Measurements from ENCODE around the gene PPM1G.
"Not testable (repeated sequence)": the region's sequence is repeated elsewhere in the genome, so short reads cannot be mapped to it uniquely, and the experiment has no call there.

The PPM1G gene

DNA sequence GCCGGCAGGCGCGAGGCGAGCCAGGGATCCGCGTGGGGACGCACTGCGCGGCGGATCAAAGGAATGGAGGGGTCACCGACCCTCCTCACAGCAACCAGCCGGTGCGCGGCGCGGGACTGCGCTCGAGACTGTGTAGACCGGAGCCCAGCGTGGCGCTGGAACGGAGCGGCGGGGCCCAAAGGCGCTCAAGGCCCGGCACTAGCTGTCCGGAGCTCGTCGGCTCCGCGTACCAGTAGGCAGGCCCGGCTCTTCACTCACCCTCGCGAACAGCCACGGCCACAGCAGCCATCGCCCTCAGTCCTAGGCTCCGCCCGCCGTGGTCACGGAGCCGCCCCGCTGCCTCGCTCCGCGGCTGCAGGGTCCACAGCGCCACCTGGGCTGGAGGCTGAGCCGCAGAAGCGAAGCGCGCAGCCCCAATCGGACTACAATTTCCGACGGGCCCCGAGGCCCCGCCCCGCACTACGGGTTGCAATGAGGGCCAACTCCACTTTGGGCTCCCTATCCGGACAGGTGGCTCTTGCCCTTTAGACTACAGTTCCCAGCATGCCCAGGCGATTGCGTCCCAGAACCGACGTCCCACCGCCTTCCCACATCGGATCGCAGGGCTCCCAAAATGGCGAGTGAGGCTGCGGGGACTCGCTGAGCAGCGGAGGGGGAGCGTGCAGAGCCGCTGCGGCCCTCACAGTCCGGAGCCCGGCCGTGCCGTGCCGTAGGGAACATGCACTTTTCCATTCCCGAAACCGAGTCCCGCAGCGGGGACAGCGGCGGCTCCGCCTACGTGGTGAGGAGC lies 39.2 kb downstream of the PPM1G start, which contains the start of the genes EIF2B4 and SNX17:
Gene EIF2B4 (minus strand): TSS at position 313 of the 790 bp plus-strand sequence. CDS start 24 bp downstream, at position 289.
Gene SNX17 (plus strand): TSS at position 591 of the 790 bp plus-strand sequence. CDS start 128 bp downstream, at position 719.
- TF ChIP-seq TAF1 (IDR thresholded peaks at IDR 0.05; ENCODE audit: borderline replicate concordance, low read depth, low read length) (peak; percentile 92), POLR2AphosphoS5 (IDR thresholded peaks at IDR 0.05; ENCODE audit: low read depth, low read length) (peak; percentile 85), POLR2A (IDR thresholded peaks at IDR 0.05; ENCODE audit: low read depth, low read length) (peak; percentile 89)
- FAIRE-seq (peak; percentile 96), DNase-seq (ENCODE audit: insufficient read length) (peak; percentile 93)

DNA sequence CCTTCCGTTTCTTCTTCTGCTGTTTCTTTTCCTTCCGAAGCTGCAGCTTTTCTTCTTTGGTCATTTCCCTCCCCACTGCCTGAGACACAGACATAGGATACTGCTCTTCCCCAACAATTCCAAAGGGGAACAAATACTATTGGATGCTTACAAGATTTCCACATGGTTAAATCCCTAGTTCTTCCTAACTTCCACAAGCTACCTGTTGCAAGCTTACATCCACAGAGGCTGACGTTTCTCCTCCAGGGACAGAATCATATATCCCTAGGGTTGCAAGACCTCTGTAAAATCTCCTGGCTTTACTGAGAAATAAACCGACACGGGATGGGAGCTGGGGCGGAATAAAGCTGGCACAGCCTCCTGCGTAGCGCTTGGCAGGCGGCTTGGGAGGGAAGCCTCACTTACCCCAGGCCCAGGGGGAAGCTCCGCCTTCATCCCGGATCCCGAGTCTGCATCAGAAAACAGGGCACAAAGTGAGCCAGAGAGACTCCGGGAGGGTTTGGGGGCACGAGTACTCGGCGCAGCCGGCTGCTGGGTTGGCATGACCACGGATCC lies 39.8 kb downstream of the PPM1G start:
- no peak for DNase-seq (ENCODE audit: insufficient read length)
- no peak for TF ChIP-seq POLR2A (IDR thresholded peaks at IDR 0.05; ENCODE audit: low read depth, low read length)
- no peak for TF ChIP-seq TAF1 (IDR thresholded peaks at IDR 0.05; ENCODE audit: borderline replicate concordance, low read depth, low read length)
- no peak for TF ChIP-seq POLR2AphosphoS5 (IDR thresholded peaks at IDR 0.05; ENCODE audit: low read depth, low read length)
- peak; percentile 14 for FAIRE-seq

DNA sequence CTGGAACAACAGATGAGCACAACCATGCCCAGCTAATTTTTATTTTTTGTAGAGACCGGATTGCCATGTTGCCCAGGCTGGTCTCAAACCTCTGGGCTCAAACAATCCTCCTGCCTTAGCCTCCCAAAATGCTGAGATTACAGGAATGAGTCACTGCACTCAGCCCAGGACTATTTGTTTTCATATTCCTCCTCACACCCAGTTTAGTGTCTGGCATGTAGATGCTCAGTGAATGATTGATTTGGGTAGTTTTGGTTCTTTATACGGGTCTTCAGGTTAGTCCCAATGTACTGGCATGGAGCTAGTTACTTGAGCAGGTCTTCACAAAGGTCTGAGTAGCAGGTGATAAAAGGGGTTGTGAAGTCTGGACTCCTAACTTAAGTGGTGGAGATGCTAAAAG lies 45.5 kb downstream of the PPM1G start:
- FAIRE-seq: no peak
- TF ChIP-seq POLR2A (IDR thresholded peaks at IDR 0.05; ENCODE audit: low read depth, low read length) (no peak), TAF1 (IDR thresholded peaks at IDR 0.05; ENCODE audit: borderline replicate concordance, low read depth, low read length) (no peak), POLR2AphosphoS5 (IDR thresholded peaks at IDR 0.05; ENCODE audit: low read depth, low read length) (no peak)

DNA sequence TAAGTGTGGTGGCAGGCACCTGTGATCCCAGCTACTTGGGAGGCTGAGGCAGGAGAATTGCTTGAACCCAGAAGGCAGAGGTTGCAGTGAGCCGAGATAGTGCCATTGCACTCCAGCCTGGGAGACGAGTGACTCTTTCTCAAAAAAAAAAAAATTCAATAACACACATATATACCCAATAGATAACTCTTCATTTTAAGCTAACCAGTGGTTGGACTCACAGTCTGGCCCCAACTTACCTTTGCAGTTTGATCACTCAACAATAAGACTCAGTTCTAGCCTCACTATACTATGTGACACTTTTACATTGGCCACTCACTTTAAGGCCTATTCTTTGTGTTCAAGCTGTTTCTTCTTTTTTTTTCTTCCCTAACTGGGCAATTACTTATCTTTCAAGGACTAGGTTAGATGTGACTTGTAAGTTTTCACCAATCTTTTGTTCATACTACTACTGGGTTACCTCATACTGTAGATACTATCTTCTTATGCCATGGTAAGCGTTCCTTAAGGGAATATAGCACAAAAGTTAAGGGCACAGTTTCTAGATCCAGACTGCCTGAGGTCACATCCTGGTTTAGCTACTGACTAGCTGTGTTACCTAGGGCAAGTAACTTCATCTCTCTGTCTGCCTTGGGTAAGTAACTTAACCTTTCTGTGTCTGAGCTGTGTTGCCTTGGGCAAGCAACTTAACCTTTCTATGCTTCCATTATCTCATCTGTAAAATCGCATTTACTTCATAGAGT lies 46.5 kb downstream of the PPM1G start:
- FAIRE-seq: no peak
- TF ChIP-seq POLR2AphosphoS5 (IDR thresholded peaks at IDR 0.05; ENCODE audit: low read depth, low read length): no peak
- TF ChIP-seq TAF1 (IDR thresholded peaks at IDR 0.05; ENCODE audit: borderline replicate concordance, low read depth, low read length): no peak
- no peak for TF ChIP-seq POLR2A (IDR thresholded peaks at IDR 0.05; ENCODE audit: low read depth, low read length)

More for the DNA sequence above, 45.5 kb downstream of the PPM1G start:
- no peak for DNase-seq (ENCODE audit: insufficient read length)

DNA sequence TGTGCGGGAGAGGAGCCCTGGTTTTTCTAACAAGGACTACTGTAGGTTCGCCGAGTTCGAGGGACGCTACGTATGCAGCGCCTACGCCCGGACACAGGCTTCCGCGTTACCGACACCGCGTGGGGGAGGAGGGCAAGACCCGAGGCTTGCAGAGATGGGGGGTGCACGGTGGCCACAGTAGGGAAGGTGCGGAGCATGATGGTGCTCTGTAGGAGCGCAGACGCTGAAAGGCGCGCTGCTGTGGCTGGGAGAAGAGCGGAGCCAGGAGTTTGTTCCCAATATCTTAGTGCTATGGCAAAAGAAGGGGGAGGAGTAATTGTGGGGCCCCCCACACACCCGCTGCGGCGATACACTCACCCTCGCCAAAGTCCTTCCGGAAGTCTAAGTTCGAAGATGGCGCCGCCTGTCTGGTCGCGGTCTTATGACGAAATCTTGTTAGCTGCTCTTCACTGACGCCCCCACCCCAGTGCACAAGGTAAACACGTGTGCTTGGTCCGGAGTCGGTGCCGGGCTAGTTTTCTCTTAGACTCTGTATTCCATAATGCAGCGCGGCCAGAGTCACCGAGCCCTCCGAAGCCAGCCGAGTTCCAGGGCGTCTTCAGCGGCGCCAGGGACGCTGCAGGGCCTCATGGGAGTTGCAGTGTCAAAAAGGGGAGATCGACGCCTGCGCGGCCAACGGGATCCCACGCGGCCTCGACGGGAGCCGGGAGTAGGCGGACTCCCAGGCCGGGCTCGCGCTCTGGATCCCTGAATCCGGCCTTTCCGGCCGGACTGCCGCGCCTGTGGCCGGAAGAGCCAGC lies 52.8 kb downstream of the PPM1G start, which contains the start of gene GTF3C2:
Gene GTF3C2 (minus strand): TSS at position 383 of the 800 bp plus-strand sequence. CDS start 13,210 bp downstream, outside the sequence.
- DNase-seq (ENCODE audit: insufficient read length) (peak; percentile 77), FAIRE-seq (peak; percentile 88)
- TF ChIP-seq POLR2AphosphoS5 (IDR thresholded peaks at IDR 0.05; ENCODE audit: low read depth, low read length): peak; percentile 85
- TF ChIP-seq TAF1 (IDR thresholded peaks at IDR 0.05; ENCODE audit: borderline replicate concordance, low read depth, low read length): peak; percentile 30; the same call in 1 of the 2 replicates
- TF ChIP-seq POLR2A (IDR thresholded peaks at IDR 0.05; ENCODE audit: low read depth, low read length): peak; percentile 70

More for the DNA sequence above, 46.5 kb downstream of the PPM1G start:
- DNase-seq (ENCODE audit: insufficient read length): no peak

DNA sequence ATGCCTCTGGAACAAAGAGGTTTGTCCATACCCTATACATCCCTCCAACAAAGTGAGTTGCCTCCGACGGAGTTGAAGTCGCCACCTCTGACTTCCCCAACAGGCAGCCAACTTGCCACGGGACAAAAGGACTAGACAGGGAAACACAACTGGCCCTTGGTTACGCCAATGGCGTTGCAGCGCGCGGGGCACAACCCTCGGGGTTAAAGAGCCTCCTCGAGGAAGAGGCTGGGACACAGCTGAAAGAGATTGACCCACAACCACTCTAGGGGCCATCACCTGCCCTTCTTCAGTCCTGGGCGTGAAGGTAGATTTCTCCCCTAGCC lies 53.4 kb downstream of the PPM1G start:
- TF ChIP-seq POLR2AphosphoS5 (IDR thresholded peaks at IDR 0.05; ENCODE audit: low read depth, low read length) (no peak), POLR2A (IDR thresholded peaks at IDR 0.05; ENCODE audit: low read depth, low read length) (no peak), TAF1 (IDR thresholded peaks at IDR 0.05; ENCODE audit: borderline replicate concordance, low read depth, low read length) (no peak; the same call in 1 of the 2 replicates)
- DNase-seq (ENCODE audit: insufficient read length): no peak
- FAIRE-seq: no peak

DNA sequence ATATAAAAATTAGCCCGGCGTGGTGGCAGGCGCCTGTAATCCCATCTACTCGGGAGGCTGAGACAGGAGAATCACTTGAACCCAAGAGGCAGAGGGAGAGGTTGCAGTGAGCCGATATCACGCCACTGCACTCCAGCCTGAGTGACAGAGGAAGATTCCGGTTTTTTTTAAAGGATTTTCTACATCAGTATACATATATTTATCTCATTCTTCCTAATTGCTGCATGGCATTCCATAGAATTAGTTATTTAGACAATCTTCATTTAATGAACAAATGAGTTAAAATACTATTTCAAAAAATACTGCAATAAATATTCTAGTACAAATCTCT lies 54.8 kb downstream of the PPM1G start:
- DNase-seq (ENCODE audit: insufficient read length) (no peak), FAIRE-seq (no peak)
- TF ChIP-seq TAF1 (IDR thresholded peaks at IDR 0.05; ENCODE audit: borderline replicate concordance, low read depth, low read length) (no peak), POLR2AphosphoS5 (IDR thresholded peaks at IDR 0.05; ENCODE audit: low read depth, low read length) (no peak), POLR2A (IDR thresholded peaks at IDR 0.05; ENCODE audit: low read depth, low read length) (no peak)

DNA sequence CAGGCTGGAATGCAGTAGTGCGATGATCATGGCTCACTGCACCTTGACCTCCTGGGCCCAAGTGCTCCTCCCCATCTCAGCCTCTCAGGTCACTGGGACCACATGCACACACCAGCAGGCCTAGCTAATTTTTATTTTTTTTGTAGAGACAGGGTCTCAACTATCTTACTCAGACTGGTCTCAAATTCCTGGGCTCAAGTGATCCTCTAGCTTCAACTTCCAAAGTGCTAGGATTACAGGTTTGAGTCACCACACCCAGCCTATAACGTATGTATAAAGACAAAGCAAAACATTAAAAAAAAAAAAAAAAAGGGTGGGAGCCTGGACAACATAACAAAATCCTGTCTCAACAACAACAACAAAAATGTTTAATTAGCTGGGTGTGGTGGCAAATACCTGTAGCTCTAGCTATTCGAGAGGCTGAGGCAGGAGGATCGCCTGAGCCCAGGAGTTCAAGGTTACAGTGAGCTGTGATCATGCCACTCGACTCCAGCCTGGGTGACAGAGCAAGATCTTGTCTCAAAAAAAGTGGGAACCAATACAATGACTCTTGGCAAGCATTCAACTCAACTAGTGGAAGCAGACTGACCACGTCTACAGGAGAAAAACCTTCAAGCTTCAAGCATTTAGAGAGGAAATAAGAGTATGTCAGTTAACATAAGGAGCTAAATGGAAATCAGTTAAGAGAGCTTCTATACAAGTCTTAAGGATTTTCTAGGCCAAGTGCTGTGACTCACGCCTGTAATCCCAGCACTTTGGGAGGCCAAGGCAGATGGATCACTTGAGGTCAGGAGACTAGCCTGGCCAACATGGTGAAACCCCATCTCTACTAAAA lies 55.4 kb downstream of the PPM1G start:
- no peak for TF ChIP-seq POLR2A (IDR thresholded peaks at IDR 0.05; ENCODE audit: low read depth, low read length)
- no peak for TF ChIP-seq TAF1 (IDR thresholded peaks at IDR 0.05; ENCODE audit: borderline replicate concordance, low read depth, low read length)
- TF ChIP-seq POLR2AphosphoS5 (IDR thresholded peaks at IDR 0.05; ENCODE audit: low read depth, low read length): no peak
- FAIRE-seq (no peak), DNase-seq (ENCODE audit: insufficient read length) (no peak)

DNA sequence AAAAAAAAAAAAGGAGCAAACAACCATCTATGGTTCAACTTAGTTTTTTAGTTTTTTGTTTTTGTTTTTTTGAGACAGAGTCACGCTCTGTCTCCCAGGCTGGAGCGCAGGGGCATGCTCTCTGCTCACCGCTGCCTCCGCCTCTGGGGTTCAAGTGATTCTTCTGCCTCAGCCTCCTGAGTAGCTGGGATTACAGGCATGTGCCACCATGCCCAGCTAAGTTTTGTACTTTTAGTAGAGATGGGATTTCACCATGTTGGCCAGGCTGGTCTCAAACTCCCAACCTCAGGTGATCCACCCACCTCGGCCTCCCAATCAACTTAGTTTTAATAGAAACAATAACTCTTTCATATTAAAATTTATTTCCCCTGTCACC lies 56.0 kb downstream of the PPM1G start:
- FAIRE-seq: not testable (repeated sequence)

More for the DNA sequence above, 56.0 kb downstream of the PPM1G start:
- DNase-seq (ENCODE audit: insufficient read length): not testable (repeated sequence)
